ENCODE data around the gene SASH1.

Gene SASH1

DNA sequence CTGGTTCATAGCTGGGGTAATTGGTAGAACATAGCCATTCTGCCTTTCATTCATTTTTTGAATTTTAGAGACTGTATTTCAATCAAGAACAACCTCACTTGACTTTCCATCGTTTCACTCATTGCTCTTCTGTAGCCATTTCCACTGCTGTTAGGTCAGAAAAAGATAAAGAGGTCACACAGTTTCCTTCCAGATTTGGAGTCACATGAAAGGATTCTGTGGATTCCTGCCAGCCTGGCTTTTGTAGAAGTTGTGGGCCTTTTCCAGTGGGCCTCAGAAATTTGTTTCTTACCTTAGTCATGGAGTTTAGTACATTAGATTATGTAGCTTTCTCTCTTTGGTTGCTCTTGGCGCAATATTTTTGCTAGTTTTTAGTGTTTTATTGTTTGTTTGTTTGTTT is 157.8 kb downstream of the SASH1 start:
- no peak for DNase-seq
- intact Hi-C loops (cut with DNase I) = no loop called here

DNA sequence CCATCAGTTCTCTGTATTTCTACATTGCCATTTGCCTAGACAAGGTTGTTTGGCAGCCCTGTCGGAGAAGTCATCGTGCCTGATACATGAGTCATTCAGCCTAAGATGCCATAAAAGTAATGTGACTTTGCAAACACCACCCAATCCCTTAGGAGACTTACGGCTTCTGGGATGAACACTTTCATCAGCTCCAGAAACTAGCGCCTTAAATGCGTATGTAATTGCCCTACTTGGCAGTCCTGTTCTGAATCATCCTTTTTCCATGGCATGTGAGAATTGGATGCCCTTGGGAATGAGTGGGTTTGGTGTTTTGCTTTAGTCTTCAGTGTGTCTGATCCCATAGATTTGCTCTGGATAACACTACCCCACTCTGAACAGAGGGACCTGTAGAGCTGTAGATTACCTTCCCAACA is 158.5 kb downstream of the SASH1 start:
- peak in 2 of 42 donors; percentile 48 to 60 for DNase-seq
- intact Hi-C loops (cut with DNase I) = no loop called here

DNA sequence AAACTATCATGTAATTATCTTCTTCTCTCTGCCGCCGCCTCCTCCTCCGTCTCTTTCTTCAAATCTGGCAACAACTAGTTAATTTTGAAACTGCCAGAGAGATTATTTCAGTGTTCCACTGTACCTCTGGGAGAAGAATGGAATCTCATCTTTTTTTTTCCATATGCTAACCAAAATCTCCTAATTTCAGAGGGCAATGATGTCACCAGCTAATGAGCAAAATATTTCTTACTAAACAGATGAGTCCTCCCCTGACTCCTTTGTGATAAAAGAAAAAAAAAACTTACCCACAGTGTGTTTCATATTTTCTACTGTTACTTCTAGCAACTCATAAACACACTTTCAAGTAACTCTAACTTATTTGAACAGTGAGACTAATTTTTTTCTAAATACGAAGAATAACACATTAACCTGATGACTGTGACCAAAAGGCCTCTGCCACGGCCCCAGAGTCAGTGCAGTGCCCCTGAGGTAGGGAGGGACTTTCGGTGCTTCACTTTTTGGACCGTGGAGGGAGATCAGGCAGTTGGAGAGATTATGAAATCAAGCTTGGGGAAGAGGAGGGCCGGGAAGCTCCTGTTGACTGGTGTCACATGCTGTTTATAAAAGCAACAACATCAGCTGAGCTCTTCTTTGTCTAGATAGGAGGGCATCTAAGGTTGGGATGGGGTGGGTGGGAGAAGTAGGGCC is 159.6 kb downstream of the SASH1 start:
- no peak for DNase-seq
- intact Hi-C loops (cut with DNase I) = no loop called here

DNA sequence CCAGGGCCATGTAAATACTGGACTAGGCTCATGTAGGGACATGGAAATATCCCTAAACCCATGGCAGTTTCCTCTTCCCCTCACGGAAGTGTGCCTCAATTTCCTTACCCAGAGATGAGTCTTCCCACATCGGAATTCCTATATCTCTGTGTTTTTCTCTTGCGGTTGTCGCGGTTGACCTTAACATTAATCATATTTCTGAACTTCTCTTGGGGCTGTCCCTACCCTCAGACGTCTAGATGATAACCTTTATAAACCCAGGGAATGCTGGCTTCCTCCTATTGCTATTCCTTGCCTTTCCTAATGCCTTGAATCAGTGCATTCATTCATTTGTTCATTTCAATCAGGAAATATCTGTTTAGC is 160.1 kb downstream of the SASH1 start:
- intact Hi-C loops (cut with DNase I) = no loop called here
- DNase-seq = no peak

DNA sequence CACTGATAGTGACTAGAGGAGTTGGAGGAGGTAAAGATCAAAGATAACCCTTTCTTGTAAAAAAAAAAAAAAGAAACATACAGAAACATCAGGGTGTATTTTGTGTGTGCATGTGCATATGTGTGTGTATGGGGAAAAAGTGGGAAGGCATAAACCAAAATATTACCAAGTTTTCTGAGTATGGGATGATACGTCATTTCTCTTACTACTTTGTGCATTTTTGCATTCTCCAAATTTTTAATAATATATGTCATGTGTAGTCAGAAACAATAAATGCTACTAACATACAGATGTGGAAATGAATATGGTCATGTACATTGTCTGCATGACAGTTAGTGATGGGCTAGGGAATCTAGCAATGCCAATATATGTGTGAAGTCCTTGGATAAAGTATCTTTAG is 161.1 kb downstream of the SASH1 start:
- intact Hi-C loops (cut with DNase I) = no loop called here
- DNase-seq = no peak

DNA sequence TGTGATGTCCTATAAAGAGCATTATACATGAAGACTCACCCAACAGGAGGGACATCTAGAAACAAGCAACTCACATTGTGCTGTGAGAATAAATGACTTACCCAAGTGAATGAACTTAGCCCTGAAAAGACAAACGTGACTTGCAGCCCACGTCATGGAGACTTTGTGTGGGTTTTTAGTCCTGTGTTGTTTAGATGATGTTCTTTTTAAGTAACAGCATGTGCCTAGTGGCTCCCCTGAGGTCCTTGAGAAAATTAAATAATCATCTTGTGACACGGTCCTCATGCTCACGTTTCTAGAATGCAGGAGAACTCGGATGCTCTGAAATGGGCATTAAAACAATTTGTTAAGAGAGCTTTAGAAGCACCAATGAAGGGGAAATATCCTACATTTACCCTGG is 165.1 kb downstream of the SASH1 start:
- intact Hi-C loops (cut with DNase I) = no loop called here
- DNase-seq = no peak

DNA sequence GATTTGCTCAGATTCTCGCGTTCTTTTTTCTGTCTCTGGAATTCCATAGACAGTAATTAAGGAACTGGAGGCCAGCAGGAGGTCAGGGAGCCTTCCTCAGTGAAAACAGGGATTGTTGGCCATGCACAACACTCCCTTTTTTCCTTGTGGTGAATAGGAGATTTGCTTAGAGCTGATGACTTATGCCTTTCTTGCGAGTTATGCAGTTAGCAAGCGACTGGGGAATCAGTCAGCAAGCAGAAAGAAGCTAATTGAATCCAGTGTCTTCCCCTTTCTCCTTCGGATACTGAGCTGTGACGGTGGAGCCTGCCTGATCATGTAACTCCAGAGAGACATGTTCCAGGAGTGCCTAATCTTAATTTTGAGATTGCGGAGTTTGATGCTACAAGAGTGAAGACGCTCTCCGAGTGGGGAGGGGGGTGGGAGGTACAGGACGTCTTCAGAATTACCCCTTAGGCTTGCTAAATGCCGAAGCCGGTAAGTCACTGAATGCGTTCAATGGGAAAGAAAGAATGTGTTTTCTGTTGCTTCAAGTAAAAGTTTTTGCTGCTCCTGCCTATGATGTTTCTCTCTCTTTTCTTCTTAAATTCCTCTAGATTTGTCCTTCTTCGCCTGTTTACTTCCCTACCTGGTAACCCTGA is 165.9 kb downstream of the SASH1 start:
- peak in 14 of 42 donors; percentile 23 to 70 (median 46) for DNase-seq
- intact Hi-C loops (cut with DNase I) = no loop called here

DNA sequence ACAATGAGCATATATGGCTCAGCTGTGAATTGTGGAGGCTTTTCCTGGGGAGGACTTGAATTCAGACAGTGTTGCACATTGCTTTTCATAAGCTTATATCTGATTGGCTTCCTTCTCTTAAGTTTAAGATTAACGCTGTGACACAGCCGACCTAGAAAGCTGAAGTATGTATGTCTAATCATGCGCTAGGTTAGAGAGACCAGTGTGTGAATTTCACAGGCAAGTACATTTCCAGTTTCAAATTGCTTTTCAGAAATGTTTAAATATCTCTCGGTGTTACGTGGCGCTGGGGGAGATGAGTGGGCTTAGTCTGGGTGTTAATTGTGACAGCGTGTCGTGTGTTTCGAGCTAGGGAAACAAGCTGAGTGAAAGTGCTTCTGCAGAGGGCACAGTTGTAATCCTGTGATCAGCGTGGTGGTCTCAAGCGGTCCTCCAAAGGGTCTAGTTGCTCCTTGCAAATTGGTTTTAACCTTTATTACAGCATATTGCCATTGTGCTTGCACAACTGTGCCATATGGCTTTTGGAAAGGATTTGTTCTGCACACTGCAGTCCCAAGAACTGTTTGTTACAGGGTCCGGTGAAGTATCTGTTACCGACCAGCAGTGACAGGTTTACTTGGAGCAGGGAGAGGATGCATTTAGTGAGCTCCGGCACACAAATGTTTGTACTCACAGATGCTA is 166.6 kb downstream of the SASH1 start:
- intact Hi-C loops (cut with DNase I) = no loop called here
- peak in 7 of 42 donors; percentile 22 to 64 (median 43) for DNase-seq

DNA sequence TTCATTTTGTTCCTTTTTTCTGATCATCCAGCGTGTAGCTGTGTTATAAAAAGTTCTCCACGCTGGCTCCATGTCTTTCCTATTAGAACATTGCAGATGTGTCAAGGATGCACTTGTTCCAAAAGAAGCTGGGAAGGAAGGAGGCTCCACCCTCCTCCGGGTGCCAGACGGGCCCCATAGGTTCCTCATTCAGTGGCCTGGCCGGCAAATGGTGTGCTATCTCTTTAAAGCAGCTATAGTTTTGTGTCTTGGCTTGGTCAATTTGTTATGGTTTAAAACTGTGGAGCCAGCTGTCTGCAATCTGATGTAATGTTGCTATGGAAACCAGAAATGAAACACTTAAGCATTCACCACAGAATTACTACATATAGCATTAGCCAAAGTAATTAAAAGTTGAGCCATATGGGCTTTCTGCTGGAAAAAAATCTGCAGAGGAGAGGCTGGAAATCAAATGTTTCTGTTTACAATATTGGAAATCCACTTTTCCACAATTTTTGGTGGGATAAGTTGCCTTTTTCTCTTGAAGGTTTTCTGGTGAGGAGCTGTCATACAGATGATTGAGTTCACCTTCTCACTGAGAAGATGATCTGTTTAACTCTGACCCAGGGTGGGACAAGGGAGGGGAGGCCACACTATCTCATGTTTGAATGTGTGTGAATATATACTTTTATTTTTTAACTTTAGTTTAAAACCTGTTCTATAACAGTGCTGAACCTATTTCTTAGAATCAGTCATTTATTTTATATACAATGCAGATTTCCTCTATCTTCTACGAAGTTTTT is 167.4 kb downstream of the SASH1 start:
- DNase-seq = peak in 7 of 42 donors; percentile 21 to 69 (median 38)
- intact Hi-C loops (cut with DNase I) = no loop called here

DNA sequence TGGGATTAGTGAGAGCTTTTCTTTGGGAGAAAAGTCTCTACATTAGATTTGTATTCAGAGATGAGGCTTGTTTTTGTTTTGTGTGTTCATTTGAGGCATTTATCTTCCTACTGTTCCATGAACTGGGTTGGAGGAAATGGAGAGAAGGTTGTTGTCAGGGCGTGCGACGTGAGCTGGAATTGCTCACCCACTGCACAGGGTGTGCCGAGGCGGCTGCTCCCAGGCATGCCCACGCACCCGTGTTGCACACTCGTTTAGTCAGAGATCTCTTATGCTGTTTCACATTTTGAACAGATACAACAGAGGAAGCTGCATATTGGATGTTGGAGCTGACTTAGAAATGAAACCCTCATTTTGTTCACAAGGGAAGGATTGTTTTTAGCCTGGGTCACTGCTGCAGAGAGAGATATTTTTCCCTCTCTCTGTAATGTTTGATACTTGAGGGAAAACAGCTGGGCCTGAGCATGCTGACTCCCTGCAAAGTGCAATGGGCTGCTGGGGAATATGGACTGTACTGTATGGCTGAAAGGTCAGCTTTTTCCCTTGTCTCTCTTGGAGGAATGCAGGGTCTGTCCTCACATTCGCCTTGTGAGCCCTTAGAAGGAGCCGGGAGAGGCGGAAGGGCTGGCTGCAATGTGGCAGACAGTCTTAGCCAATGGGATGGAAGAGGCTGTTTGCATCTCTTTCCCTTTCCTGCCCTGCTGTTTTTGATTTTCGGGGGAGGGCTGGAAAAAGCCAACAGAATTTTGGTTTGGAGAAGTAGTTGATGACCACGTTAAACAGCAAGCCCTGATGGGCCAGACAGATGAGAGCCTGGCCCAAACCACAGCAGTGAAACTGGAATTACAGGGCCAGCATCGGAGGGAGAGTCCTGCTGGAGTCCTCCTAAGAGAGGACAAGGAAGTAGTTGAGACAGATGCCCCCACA is 170.8 kb downstream of the SASH1 start:
- peak in 40 of 42 donors; percentile 48 to 86 (median 65) for DNase-seq
- intact Hi-C loops (cut with DNase I) = no loop called here

DNA sequence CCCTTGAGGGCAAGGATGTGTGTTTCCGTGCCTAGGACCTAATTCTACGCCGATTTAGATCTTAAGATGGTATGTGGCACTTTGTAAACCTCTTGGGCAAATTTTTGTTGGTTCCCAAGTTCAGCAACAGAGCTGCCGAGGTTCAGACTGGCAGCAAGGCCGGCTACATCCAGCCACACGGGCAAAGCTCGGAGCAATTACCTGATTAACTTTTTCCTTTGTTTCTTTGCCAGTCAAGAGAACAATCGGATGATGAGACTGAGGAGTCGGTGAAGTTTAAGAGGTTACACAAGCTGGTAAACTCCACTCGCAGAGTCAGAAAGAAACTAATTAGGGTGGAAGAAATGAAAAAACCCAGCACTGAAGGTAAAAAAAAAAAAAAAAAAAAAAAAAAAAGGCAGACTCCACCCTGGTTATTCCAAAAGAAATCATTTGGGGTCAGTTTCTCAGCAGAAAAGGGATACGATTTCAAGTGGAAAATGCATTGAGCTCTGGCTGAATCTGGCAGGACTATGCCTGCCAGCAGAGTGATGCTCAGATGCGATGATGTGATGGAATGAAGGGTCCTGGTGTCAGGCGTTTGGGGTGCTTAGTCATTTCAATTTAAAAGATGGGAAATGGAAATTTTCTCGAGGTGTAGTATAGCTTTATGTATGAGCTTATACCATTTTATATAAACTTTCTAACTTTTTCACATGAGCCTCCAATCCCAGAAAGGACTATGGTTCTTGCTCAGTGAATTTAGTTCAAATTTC is 171.6 kb downstream of the SASH1 start:
- DNase-seq = peak in 1 of 42 donors; percentile 49

DNA sequence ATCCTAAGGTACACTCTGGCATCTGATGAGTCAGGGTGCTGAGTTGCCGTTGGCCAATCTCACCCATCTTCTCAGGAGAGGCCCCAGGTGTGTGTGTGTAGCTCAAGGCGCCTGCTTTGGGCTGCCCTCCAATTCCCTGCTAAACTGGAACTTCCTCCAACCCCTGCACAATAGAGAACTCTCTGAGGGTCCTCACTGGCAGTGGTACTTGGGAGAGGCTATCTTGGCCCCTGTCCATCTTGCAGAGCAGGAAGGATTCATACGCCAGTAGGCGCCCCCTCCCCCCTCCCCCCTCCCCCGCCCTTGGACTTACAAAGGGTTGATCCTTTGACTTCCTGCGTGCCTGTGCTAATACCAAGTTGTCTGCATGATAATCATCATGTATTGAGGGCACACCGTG is 173.6 kb downstream of the SASH1 start:
- peak in 1 of 42 donors; percentile 40 for DNase-seq
- intact Hi-C loops (cut with DNase I) = no loop called here

More for the DNA sequence above, 171.6 kb downstream of the SASH1 start:
- intact Hi-C loops (cut with DNase I) = no loop called here

DNA sequence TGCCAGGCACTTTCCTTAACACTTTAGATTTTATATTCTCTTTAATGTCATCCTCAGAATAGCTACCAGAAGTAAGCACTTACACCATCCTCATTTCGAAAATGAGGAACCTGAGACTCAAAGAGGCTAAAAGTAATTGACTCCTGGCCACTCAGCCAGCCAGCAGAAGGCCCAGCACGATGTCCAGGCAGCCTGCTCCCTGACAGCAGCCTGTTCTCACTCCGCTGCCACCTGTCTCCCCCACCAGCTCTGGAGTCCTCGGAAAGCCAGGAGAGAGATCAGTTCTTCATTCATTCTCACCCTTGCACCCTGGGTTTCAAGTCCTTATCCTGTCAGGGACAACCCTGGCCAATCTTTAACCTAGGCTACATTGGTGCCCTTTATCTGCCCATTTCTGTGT is 174.0 kb downstream of the SASH1 start:
- intact Hi-C loops (cut with DNase I) = no loop called here
- peak in 2 of 42 donors; percentile 6 to 31 for DNase-seq

DNA sequence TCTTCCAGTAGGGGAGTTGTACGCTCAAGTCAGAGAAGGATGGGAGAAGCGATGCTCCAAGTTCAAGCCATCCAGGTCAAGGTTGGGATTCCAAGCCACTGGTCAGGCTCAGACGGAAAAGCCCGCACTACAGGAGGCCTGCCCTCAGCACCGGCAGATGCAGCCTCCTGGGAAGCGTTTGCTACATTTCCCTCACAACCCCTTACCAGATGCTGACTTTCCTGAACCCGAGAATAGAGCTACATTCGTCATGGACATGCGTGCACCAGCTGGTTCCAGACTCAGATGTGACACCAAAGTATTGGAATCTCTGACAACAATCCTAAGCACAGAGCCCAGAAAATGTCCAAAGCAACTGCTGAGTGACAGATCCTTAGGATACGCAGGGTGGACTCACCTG is 174.8 kb downstream of the SASH1 start:
- intact Hi-C loops (cut with DNase I) = no loop called here
- DNase-seq = peak in 2 of 42 donors; percentile 6 to 41

DNA sequence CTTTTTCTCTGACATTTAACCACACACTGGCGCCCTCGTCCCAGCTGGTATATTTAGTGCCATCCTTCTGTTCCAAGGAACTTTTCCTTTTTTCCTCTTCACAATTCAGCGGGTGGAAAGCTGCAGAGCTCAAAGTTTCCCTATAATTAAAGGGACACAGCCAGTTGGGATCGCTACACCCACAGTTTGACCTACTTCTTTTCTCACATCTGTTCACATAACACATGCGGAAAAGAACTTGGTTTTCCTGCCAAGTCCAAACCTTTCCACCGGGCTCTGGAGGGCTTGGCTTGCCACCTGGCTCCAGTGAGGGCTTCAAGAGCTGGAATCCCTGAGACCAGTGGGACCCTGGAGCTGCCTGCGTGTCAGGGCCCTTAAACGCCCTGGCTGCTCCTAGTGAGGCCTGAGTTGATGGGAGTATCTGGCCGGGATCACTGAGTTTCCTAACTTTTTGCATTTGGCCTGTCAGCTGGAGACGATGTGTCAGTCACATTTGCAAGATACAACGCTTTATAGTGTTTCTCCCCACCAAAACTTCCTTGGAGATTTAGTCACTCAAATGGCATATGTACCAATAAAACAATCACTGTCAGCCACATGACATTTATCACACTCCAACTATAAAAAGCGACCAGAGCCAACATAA is 176.0 kb downstream of the SASH1 start:
- peak in 1 of 42 donors; percentile 52 for DNase-seq
- intact Hi-C loops (cut with DNase I) = no loop called here

DNA sequence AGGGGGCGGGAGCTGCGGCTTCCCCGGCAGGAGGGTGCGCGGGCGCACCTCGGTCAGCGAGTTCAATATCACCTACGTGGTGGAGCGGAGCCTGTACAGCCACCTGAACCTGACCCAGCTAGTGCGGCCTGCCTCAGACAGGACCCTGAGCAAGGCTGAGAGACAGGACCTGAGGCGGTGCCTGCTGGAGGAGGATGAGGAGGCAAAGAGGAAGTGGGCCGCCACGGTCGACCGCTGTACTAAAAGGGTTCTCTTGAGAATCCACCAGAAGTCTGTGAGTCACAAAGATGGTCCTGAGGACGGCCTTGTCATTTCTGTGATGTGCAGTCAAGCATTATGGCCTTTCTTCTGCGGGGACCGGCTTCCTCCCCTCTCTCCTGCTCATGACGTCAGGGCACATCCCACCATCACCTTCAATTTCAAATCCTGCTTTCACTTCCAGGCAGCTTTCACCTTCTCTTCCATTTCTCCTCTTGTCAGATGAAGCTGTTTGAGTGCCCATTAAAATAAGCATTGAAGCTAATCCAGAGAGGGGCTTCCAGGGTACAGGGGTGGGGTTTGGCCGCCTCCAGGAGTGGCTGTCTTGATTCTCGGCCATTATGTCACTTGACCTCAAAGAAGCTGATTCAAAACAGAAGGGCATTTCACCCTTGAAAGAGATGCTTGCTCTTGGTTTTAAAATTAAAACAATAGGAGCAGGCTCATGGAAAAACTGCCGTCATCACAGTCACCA is 177.6 kb downstream of the SASH1 start:
- intact Hi-C loops (cut with DNase I) = loop anchor here (10.0 kb wide), 1 partner anchor 175 kb away; the partner anchor contains the start of gene SASH1
- peak in 1 of 42 donors; percentile 45 for DNase-seq

Data from head of caudate nucleus (tissue), 42 donors.